ENCODE measurements around the gene NES.
"Not testable (repeated sequence)": the region's sequence is repeated elsewhere in the genome, so short reads cannot be mapped to it uniquely, and the experiment has no call there.

The NES gene

DNA sequence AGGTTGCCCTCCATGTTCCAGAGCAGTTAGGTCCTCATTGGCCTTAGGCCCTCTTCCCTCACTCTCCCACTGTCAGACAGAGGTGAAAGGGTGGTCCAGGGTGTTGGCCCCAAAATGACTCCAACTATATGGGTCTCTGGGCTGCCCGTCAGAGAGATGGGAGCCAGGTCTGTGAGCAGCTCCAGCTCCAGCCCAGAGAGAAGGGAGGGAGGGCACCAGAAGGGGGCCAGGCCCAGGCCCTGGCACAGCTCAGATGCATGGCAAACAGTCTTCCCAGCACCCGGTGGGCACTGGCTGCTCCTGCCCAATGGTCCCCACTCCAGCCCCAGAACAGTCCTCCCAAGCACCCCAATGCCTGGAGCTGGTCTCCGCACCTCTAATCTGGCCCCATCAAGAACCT is 33.1 kb downstream of the NES start:
- DNase-seq (ENCODE audit: low read depth) = no peak

DNA sequence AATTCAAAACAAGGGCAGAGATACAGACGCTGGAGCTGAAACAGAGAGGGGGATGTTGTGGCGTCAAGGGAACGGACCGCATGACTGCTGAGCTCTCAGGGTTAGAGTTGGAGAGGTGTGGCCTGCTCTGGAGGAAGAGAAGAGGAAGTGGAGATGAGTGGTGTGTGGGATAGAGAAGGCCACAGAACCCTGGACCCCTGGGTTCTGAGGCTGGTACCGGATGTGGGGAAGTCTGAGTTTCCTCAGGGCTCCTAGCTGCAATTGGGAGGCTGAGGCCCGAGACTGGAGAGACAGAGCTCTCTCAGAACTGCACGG is 33.5 kb downstream of the NES start:
- DNase-seq (ENCODE audit: low read depth) = no peak

DNA sequence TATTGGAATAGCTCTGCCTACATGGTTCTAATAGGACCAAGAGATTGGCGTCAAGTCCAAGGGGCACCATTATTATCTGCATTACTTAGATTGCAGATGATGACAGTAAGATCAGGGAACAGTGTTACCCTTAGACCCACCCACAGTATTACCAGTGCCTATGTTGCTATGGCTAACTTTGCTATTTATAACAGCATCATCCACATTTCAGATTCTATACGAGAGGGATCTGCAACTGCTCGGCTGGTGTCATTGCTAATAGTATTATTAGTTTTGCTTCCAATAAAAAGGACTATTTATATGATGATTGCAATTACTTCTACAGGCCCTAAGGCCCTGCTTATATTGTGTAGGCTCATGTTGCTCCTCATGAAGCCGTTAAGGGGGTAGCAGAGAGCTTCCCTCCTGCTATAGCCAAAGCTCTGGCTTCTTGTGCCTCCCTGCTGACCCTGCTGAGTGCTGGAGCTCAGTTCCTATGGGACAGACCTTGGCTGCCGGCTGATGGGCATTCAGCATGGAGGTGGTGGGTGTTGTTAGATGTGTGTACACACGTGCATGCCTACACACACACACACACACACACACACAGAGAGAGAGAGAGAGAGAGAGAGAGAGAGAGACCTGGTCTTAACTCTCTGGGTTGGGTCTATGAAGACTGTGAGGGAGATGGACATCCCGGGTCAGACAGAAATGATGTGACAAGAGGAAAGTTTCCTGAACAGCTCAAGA is 34.0 kb downstream of the NES start:
- no peak for DNase-seq (ENCODE audit: low read depth)

DNA sequence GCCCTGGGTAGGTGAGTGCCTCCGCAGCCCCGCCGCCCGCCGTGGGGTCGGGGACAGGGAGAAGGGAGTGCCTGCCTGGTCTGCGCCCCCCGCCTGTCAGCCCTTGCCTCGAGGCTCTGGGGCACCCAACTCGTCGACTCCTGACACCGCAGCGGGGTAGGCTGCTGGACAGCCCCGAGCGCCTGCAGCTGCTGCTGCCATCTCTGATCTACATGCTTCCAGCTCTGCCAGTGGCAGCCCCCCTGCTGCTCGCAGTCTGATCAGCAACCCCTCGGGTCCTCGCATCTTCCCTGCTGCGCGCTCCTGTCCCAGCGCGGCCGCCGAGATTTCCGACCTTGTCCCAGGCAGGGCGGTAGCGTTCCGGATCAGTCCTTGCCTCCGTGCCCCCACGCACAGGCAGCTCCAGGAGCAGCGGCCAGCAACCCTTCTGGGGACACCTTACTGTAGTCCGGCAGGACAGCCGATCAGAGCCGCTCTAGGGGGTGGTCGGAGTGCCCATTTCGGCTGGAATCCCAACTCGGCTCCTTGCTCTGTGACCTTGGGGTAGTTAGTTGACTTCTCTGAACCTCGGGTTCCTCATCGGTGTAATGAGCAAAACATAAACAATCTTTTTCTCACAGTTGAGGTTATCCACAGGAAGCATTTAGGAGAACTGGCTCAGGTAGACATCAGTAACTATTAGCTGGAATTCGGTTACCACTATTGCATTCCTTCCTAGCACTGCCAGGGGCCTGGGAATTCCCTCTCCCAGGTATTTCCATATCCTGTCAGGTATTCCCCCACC is 34.8 kb downstream of the NES start:
- DNase-seq (ENCODE audit: low read depth) = no peak

DNA sequence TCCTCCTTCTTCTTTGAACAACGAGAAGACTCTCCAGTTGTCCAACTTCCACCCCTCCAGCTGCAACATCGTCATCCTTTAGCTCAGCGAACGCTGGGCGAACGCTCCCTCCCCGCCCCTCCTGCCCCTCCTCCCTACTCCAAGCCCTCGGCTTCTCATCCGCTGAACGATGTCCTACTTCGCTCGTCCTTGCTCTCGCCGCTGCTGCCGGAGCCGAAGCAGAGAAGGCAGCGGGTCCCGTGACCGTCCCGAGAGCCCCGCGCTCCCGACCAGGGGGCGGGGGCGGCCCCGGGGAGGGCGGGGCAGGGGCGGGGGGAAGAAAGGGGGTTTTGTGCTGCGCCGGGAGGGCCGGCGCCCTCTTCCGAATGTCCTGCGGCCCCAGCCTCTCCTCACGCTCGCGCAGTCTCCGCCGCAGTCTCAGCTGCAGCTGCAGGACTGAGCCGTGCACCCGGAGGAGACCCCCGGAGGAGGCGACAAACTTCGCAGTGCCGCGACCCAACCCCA is 35.4 kb downstream of the NES start, which contains the start of gene BCAN:
Gene BCAN, plus strand, starts transcription at position 357 of the 504 bp plus-strand sequence. CDS start 3,938 bp downstream, outside the sequence.
- no peak for DNase-seq (ENCODE audit: low read depth)

DNA sequence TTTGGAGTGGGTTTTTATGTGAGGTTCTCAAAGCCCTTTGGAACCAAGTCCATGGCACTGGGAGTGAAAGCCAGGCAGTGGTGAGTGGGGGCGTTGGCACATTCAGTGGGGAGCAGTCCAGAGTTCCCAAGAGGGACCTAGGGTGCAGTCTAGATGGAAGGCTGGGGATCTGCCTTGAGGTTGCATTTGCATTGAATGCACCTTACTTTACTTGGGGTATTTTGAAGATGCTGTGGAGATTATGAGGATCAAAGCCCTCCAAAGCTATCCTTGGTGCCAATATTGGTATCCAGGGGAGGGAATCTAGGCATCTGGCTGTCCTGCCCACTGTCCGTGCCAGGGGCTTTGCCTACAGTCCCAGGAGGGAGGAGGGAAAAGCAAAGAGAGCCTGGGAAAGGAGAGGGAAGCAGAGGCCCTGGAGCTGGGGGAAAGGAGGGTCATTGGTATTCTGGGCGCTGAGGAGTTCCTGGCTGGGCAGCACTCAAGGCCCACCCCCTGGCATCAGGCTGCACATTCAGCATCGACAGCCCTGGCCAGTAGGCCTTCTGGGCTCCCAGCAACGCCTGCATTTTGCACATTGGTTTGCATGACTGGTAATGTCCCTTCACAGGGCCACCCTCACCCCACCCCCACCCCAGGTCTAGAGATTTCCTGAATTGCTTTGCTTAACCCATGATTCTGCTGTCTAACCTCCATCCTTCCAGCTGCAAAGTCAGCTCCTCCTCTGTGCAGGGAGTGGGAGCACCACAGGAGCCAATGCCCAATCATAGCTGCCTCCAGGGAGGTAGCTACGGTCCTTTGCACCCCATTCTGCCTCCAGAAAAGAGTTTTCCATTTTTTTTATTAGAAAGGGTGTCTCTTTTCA is 36.1 kb downstream of the NES start:
- DNase-seq (ENCODE audit: low read depth) = no peak

DNA sequence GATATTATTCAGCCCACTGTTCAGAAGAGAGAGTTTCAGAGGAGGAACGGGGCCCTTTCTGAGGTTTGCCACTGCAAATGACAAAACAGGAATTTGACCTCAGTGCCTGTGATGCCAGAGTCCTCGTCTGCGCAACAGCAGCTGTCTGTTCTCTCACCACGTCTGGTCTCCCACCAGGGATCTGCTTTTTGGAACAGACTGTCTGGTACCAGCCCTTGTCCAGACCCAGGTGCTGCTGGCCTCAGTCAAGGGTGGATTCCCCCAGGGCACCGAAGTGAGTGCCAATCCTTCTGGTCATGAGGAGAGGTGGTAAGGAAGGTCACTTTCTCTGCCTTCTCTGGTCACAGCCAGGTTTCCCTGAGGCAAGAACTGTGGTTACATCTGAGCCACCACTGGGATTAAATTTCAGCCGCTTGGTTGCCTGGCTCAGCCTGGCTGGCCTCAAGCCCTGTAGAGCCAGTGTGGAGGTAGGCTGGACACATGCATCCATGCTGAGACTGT is 37.6 kb downstream of the NES start:
- DNase-seq (ENCODE audit: low read depth) = no peak

DNA sequence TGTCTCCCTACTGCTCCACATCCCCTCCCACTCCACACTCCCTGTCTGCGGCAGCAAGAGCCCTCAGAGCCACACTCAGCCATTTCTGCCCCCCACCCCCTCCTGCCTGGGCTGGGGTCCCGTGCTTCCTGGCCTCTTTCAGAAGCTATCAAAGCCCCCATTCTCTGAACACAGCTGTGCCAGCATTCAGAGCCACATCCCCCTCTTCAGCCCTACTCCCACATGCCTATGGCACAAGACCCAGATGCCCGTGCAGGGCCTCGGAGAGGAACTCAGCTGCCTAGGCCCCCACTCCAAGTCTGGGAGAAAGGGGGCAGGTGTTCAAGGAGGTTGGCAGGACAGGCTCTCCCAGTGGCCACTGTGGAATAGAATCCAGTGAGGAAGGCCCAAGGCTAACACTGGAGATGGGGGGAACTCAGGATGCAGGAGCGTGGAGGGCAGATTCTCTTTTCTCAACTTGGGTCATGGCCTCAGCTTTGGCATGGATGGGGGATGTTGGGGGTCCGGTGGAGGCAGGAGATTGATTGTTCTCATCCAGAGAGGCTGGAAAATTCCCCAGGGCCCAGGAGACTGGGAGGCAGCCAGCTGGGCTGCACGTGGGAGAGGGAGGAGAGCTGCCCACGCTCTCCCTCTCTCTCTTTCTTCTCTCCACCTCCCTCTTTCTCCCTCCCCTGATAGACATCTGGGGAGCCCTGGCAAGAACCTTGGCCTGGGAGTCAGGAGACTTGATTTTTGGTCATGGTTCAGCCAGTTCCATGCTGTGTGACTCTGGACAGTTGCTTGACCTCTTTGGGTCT is 38.8 kb downstream of the NES start:
- DNase-seq (ENCODE audit: low read depth) = no peak

DNA sequence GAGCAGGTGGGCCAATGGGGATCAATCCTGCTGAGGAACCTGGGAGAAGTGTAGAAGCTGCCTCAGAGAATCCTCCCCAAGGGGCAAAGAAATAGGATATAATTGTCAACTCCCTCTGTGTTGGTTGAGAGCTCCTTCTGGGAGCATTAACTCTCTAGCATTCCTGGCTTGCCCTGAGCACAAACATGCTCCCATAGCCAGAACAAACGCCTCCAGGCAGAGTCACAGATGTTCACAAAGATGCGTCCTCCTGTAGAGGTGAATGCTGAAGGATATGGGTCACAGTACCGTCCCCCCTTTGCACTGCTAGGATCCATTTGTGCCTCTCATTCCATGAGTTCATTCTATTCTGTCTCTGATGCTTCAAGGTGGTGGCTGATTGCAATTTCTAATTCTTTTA is 44.9 kb downstream of the NES start:
- no peak for DNase-seq (ENCODE audit: low read depth)

DNA sequence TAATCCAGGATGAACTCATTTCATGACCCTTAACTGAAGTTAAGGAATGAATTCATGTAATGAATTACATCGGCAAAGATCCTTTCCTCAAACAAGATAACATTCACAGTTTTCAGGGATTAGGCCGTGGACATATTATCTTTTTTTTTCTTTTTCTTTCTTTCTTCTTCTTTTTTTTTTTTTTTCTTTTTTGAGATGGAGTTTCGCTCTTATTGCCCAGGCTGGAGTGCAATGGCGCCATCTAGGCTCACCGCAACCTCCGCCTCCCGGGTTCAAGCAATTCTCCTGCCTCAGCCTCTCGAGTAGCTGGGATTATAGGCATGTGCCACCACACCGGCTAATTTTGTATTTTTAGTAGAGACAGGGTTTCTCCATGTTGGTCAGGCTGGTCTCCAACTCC is 46.1 kb downstream of the NES start:
- DNase-seq (ENCODE audit: low read depth) = not testable (repeated sequence)

DNA sequence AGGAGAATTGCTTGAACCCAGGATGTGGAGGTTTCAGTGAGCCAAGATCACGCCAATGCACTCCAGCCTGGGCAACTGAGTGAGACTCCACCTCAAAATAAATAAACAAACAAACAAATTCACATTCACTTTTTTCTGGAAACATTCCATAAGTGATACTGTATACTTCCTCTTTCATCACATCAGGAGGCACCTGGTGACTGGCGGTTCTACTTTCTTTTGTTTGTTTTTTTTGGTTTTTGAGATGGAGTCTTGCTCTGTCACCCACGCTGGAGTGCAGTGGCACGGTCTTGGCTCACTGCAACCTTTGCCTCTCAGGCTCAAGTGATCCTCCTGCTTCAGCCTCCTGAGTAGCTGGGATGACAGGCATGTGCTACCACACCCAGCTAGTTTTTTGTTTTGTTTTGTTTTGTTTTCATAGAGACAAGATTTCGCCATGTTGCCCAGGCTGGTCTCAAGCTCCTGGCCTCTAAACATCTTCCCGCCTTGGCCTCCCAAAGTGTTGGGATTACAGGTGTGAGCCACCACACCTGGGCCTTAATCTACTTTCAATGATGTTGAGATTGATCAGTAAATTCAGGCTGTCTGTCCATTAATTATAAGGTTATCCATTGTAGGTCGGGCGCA is 47.3 kb downstream of the NES start:
- no peak for DNase-seq (ENCODE audit: low read depth)

DNA sequence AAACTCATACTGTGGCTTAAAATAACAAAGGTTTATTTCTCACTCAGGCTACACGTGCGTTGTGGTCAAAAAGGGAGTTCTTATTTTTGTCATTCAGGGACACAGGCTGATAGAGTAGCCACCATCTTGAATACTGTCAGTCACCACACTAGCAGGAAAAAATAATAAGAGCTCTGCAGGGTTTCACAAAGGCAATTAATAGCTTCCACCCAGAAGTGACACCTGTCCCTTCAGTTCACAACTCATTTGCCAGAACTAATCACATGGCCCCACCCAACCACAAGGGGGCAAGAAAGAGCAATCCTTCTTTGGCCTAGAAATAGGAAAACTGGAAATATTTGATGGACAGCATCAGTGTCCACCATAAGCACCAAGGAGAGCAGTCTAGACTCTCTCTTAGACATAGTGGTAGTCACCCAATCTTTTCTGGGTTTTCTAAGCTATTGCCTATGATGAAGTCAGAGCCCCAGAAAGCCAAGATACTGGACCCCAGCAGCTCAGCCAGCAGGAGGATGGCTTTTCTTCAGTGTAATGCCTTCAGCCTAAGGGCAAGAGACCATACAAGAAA is 49.8 kb downstream of the NES start:
- no peak for DNase-seq (ENCODE audit: low read depth)

DNA sequence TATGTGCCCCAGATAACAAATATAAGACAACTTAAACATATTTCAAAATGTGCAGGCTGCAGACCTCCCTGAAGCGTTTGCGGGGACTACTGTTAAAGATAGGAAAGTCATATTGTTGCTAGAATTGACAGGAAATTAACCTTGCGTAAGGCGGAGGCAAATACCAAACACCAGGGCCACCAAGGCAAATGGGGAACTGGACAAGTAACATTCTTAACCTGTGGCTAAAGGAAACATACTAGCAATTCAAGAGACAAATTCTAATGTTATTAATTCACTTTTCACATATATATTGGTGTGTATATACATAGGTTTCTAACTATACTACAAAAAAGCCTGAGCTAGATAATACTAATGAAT is 51.1 kb downstream of the NES start:
- no peak for DNase-seq (ENCODE audit: low read depth)

DNA sequence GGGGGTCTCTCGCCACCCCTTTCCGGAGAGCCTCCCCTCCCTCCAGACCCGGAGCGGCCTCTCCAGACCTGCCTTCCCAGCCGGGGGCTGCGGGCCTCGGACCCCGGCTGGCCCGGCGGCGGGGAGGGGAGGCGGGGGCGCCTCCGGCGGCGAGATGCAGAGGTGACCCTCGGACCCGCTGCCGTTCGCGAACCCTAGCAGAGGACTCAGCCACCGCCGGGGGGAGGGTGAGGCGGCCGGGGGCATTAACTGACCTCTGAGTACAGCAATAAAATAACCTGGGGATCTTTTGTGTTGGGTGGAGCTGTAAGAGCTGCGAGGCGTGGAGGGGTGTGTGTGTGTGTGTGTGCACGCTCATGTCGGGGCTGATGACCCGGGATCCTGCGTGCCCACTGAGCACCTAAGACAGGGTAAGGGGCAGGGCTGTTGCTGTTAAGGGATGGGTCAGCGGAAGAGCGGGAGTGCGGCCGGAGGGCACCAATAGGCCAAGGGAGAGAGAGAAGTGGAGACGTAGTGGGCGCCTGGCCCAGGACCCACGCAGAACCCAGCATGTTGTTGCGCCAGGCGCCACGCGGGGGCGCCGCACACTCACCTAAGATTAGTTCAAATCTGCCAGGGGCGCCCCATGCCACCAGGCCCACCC is 51.6 kb downstream of the NES start:
- DNase-seq (ENCODE audit: low read depth) = peak; percentile 64

DNA sequence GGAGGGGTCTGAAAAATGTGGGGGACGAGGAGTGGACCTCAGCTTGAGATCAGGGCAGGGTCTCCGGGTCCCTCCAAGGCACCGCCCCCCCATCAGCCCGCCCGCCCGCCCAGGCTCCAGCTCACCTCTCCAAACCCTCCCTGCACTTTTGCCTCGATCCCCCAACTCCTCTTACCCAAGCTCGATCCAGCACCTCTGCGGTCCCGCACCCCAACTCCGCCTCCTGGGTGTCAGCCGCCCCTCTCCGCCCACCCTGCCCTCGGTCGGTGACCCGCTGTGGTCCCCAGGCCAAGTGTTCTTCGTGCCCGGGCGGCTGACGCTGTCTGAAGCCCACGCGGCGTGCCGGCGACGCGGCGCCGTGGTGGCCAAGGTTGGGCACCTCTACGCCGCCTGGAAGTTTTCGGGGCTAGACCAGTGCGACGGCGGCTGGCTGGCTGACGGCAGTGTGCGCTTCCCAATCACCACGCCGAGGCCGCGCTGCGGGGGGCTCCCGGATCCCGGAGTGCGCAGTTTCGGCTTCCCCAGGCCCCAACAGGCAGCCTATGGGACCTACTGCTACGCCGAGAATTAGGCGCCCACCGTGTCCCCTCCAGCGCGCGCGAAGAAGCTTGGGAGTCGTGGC is 52.3 kb downstream of the NES start:
- no peak for DNase-seq (ENCODE audit: low read depth)

DNA sequence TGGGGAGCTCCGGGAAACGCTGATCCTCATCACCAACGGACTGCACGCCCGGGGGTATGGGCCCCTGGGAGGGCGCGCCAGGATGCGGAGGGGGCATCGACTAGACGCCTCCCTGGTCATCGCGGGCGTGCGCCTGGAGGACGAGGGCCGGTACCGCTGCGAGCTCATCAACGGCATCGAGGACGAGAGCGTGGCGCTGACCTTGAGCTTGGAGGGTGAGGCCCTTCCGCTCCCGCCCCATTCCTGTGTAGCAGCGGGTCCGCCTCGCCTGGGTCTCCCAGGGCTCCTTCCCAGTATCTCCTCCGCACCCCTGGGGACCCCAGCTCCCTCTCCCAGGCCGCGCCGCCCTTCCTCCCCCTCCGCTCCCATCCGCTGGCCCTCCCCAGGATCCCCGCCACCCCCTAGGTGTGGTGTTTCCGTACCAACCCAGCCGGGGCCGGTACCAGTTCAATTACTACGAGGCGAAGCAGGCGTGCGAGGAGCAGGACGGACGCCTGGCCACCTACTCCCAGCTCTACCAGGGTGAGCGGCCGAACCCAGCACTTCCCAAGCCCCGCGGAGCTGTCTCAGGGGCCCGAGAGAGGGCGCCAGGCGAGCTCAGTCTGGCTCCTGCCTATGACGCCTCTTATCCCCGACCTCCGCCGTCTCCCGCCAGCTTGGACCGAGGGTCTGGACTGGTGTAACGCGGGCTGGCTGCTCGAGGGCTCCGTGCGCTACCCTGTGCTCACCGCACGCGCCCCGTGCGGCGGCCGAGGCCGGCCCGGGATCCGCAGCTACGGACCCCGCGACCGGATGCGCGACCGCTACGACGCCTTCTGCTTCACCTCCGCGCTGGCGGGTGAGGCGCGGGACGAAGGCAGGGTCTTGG is 53.0 kb downstream of the NES start:
- DNase-seq (ENCODE audit: low read depth) = no peak

DNA sequence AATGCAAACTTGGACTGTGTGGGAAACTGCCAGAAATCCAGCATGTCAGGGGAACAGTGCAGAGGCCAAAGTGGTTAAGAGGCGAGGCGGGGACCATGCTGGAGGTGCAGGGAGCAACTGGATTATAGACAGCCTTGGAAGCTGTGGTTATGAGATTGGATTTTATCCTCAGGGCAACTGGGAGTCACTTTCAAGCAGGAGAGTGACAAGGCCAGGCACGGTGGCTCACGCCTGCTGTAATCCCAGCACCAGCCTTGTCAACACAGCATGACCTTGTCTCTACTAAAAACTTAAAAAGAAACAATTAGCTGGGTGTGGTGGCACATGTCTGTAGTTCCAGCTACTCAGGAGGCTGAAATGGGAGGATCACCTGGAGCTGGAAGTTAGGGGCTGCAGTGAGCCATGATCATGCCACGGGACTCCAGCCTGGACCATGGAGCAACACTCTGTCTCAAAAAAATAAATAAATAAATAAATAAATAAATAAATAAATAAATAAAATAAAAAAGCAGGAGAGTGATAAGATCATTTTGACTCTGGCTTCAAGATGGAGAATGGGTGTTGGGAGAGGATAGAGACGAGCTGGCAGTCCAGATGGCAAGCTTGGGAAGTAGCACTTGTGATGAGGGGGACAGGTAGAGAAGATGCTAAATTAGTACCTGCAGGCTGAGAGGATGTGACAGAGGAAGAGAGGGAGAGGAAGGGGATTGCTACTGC is 54.5 kb downstream of the NES start:
- DNase-seq (ENCODE audit: low read depth) = no peak

DNA sequence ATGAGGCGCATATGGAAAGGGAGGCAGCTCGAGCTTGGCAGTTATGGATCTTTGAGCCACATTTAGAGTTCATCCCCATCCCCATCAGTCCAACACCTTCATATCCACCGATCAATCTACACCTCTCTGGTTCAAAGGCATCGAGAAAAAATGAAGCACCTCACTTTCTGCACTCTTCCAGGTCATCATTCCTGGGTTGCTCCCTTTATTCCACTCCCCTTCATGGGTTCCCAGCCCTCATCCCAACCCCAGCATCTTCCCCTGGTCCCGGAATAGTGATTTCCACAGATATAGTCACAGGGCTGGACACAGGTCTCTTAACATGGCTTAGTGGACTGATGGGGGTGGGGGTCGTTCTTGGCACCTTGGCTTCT is 57.6 kb downstream of the NES start:
- DNase-seq (ENCODE audit: low read depth) = no peak

All from activated T-helper 9 cell treated with anti-CD3 and anti-CD28 coated beads, Interleukin-2, amount 50 U/mL, for 16 hours (primary cell).